Keratinocyte (primary cell): ENCODE measurements around the gene IL1RAPL2.

Source experiments
- CTCF ChIP-seq, 3 experiments: IDR thresholded peaks in 1 of 3; conservative IDR thresholded peaks in 1 of 3; optimal IDR thresholded peaks in 1 of 3; 2 replicates in 2 of 3; 3 replicates in 1 of 3; pipeline versions ENCODE3 to v1.5.1; 2011; ENCODE audit warnings: low read length in 3 of 3, mild to moderate bottlenecking in 3 of 3, moderate library complexity in 2 of 3, control low read depth in 1 of 3, inconsistent platforms in 1 of 3; ENCODE audit not compliant: insufficient read depth in 2 of 3; ENCODE audit errors: extremely low read depth in 1 of 3
- EZH2 ChIP-seq: IDR thresholded peaks from one replicate; pipeline ENCODE4 v1.6.1; 2012; ENCODE audit warnings: inconsistent platforms, mild to moderate bottlenecking, low read length, moderate library complexity

DNA sequence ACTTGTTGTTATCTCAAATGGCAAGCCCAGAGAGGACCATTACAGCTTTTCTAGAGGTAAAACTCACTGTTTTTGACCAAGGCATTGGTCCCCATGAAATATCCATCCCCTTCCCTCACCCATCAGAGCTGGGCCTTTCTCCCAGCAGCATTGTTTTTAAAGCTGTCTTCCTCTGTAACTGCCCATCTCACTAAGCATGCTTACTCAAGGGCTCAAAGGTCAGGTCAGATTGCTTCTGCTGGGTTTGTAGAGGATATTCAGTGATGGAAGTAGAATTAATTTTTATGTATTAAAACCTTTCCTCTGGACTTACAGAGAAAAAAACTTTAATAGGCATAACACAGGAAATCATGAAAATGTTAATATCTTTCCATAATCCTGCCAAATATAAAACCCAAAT is 643.4 kb downstream of the IL1RAPL2 start:
- no peak for TF ChIP-seq CTCF (optimal IDR thresholded peaks at IDR 0.05 in 1 of 3, IDR thresholded peaks at IDR 0.05 in 1 of 3, conservative IDR thresholded peaks at IDR 0.05 in 1 of 3; ENCODE audit: extremely low read depth in 1 of 3, insufficient read depth in 2 of 3, low read length in 3 of 3)
- TF ChIP-seq EZH2 = no peak
